Measurements from ENCODE around the gene GLG1.

- TF ChIP-seq EZH2 (IDR thresholded peaks at IDR 0.05; ENCODE audit: borderline replicate concordance, low read depth, low read length, severe bottlenecking) (no peak), POLR2A (IDR thresholded peaks at IDR 0.05; ENCODE audit: low read depth, low read length) (no peak)
- TF ChIP-seq, protein P1, sequence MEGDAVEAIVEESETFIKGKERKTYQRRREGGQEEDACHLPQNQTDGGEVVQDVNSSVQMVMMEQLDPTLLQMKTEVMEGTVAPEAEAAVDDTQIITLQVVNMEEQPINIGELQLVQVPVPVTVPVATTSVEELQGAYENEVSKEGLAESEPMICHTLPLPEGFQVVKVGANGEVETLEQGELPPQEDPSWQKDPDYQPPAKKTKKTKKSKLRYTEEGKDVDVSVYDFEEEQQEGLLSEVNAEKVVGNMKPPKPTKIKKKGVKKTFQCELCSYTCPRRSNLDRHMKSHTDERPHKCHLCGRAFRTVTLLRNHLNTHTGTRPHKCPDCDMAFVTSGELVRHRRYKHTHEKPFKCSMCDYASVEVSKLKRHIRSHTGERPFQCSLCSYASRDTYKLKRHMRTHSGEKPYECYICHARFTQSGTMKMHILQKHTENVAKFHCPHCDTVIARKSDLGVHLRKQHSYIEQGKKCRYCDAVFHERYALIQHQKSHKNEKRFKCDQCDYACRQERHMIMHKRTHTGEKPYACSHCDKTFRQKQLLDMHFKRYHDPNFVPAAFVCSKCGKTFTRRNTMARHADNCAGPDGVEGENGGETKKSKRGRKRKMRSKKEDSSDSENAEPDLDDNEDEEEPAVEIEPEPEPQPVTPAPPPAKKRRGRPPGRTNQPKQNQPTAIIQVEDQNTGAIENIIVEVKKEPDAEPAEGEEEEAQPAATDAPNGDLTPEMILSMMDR (IDR thresholded peaks at IDR 0.05; ENCODE audit: extremely low read depth in 1 of 2, insufficient read depth in 1 of 2, low read depth in 1 of 2, low read length in 2 of 2), result no peak
Measured at GRCh38 chr16:74521691-74522090, 85.2 kb downstream of the GLG1 start.

Data from endothelial cell of umbilical vein (primary cell).